RWPE2 (cell line): ENCODE data around the gene BMPER.
A peak's percentile ranks its signal among the peaks of the same experiment; 100 is the strongest.

ENCODE experiments used
- ATAC-seq: fragments of 200-7000 bp; cut with Tn5 transposase; 3 replicates; pipeline ENCODE4 v1.9.1; 2021; ENCODE audit warnings: low read depth
- DNase-seq: peaks from one replicate; pipeline ENCODE4 v3.0.0-alpha.2; 2020; ENCODE audit warnings: low spot score
- H3K27ac ChIP-seq: fragments of 450-650 bp; 2 replicates; pipeline ENCODE4 v1.5.1; 2017; ENCODE audit warnings: mild to moderate bottlenecking; ENCODE audit not compliant: poor library complexity, severe bottlenecking
- H3K27me3 ChIP-seq: fragments of 250-450 bp; sonication (Bioruptor Pico); 2 replicates; pipeline ENCODE4 v1.5.1; 2021; ENCODE audit warnings: mild to moderate bottlenecking, moderate library complexity; ENCODE audit not compliant: insufficient read depth, poor library complexity, severe bottlenecking
- H3K36me3 ChIP-seq: fragments of 250-450 bp; sonication (Bioruptor Pico); 2 replicates; pipeline ENCODE4 v1.5.1; 2020; ENCODE audit warnings: low read depth, mild to moderate bottlenecking, moderate library complexity
- H3K4me1 ChIP-seq: fragments of 250-450 bp; sonication (Bioruptor Pico); 2 replicates; pipeline ENCODE4 v1.5.1; 2021; ENCODE audit warnings: mild to moderate bottlenecking, moderate library complexity; ENCODE audit not compliant: insufficient read depth, poor library complexity, severe bottlenecking
- H3K4me3 ChIP-seq: fragments of 250-450 bp; sonication (Bioruptor Pico); 2 replicates; pipeline ENCODE4 v1.5.1; 2021; ENCODE audit warnings: mild to moderate bottlenecking, moderate library complexity; ENCODE audit not compliant: severe bottlenecking
- H3K9me3 ChIP-seq: fragments of 250-450 bp; sonication (Bioruptor Pico); 2 replicates; pipeline ENCODE4 v1.5.1; 2021; ENCODE audit warnings: mild to moderate bottlenecking, moderate library complexity; ENCODE audit not compliant: severe bottlenecking
- TF ChIP-seq, protein P1 (sequence below): fragments of 450-650 bp; IDR thresholded peaks from one replicate; pipeline ENCODE4 v1.5.1; 2017; ENCODE audit warnings: mild to moderate bottlenecking, moderate library complexity; ENCODE audit not compliant: poor library complexity, severe bottlenecking

Gene BMPER

GRCh38 chr7:33973231-33974015 is 68.1 kb downstream of the BMPER start:
- DNase-seq, result no peak
- ATAC-seq, result no peak; the same call in 2 of the 3 replicates
- no peak overlapping the region for H3K4me3 ChIP-seq
- no peaks in the 10 kb centered on the region for H3K4me1 ChIP-seq
- H3K27ac ChIP-seq, result no peak overlapping the region
- H3K9me3 ChIP-seq, result no peaks in the 10 kb centered on the region
- H3K36me3 ChIP-seq, result no peaks in the 10 kb centered on the region
- no peaks in the 10 kb centered on the region for H3K27me3 ChIP-seq
- TF ChIP-seq, protein P1, sequence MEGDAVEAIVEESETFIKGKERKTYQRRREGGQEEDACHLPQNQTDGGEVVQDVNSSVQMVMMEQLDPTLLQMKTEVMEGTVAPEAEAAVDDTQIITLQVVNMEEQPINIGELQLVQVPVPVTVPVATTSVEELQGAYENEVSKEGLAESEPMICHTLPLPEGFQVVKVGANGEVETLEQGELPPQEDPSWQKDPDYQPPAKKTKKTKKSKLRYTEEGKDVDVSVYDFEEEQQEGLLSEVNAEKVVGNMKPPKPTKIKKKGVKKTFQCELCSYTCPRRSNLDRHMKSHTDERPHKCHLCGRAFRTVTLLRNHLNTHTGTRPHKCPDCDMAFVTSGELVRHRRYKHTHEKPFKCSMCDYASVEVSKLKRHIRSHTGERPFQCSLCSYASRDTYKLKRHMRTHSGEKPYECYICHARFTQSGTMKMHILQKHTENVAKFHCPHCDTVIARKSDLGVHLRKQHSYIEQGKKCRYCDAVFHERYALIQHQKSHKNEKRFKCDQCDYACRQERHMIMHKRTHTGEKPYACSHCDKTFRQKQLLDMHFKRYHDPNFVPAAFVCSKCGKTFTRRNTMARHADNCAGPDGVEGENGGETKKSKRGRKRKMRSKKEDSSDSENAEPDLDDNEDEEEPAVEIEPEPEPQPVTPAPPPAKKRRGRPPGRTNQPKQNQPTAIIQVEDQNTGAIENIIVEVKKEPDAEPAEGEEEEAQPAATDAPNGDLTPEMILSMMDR, result no peak

GRCh38 chr7:33979300-33979806 is 74.0 kb downstream of the BMPER start:
- Histone ChIP-seq H3K36me3 (no peaks in the 10 kb centered on the region), H3K9me3 (no peaks in the 10 kb centered on the region), H3K27ac (peak overlapping the region; percentile 95), H3K4me1 (peaks cover 21% of the 10 kb centered on the region), H3K27me3 (no peaks in the 10 kb centered on the region), H3K4me3 (no peak overlapping the region)
- DNase-seq, result no peak
- TF ChIP-seq, protein P1, result no peak
- ATAC-seq, result peak; percentile 3; the same call in 1 of the 3 replicates

- no peaks in the 10 kb centered on the region for H3K9me3 ChIP-seq
- peak overlapping the region; percentile 95 for H3K27ac ChIP-seq
- DNase-seq, result no peak
- ATAC-seq, result peak; percentile 91
- H3K4me1 ChIP-seq, result peaks cover 21% of the 10 kb centered on the region
- TF ChIP-seq, protein P1, result no peak
- H3K27me3 ChIP-seq, result no peaks in the 10 kb centered on the region
- H3K4me3 ChIP-seq, result no peak overlapping the region
- no peaks in the 10 kb centered on the region for H3K36me3 ChIP-seq
These were observed 74.5 kb downstream of the BMPER start for GRCh38 chr7:33979807-33980355.

DNA sequence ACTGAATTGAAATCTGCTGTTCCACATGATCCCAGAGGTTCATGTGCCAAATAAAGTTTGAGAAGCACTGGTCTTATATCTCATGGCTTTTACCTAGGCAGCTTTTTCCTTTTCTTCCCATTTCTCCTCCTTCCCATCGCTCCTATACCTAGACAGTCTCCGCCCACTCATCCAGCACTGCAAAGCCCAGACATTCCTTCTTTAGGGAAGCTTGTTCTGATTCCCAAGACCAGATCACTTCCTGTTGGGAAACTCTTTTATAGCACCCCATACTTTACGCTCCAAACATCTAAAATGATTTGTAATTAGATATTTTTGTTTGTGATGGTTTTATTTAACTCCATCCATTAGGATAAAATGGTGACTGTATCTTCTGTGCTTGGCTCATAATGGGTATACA is 75.9 kb downstream of the BMPER start:
- peaks cover 23% of the 10 kb centered on the region for H3K4me1 ChIP-seq
- H3K36me3 ChIP-seq, result no peaks in the 10 kb centered on the region
- TF ChIP-seq, protein P1, result no peak
- H3K9me3 ChIP-seq, result no peaks in the 10 kb centered on the region
- DNase-seq (no peak), ATAC-seq (no peak)
- H3K27ac ChIP-seq, result peak overlapping the region; percentile 95
- H3K4me3 ChIP-seq, result no peak overlapping the region
- no peaks in the 10 kb centered on the region for H3K27me3 ChIP-seq
